PC-3 (cell line): ENCODE results near the gene WNT7A.

ENCODE experiments used
- EZH2 ChIP-seq: fragments of 300-600 bp; sonication (generic); IDR thresholded peaks from one replicate; pipeline ENCODE4 v1.6.1; 2017; ENCODE audit warnings: antibody characterized with exemption, mild to moderate bottlenecking, low read length; ENCODE audit not compliant: unreplicated experiment
- EZH2phosphoT487 ChIP-seq: fragments of 300-600 bp; sonication (generic); IDR thresholded peaks from 2 replicates; pipeline ENCODE4 v1.6.1; 2018; ENCODE audit warnings: mild to moderate bottlenecking, antibody characterized with exemption, low read length, borderline replicate concordance
- TF ChIP-seq, protein P1 (sequence below): fragments of 300-600 bp; sonication (generic); conservative IDR thresholded peaks from 2 replicates; pipeline ENCODE4 v1.5.1; 2017; ENCODE audit warnings: antibody characterized with exemption, low read depth, mild to moderate bottlenecking, low read length

DNA sequence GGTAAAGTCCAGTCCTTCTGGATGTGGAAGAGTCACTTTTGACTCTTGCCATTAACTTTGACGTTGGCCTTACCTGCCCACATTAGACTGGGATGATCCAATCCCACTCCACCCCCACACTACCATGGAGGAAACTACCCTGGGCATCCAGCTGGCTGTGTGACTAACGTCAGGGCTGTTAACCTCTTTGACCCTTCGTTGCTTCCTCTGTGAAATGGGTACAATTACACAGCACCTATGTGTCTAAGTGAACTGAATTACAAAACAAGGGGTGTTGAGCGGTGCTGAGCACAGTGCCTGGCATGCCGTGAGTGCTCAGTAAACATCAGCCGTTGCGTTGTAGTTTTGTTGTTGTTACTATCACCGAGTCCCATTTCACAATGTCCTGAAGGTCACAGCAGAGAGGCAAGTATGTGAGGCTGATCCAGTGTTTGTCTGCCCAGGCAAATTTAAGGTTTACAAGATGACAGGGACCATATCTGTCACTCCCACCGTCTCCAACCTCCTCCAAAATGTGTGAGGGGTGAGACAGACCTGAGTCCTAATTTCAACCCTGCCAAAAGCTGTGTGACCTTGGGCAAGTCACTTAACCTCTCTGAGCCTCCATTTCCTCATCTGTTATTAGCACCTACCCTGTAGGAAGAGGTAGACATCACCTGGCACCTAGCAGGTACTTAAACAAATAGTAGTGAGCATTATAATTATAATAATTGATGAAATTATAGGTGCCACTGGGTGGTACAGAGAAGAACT, 20.9 kb downstream of the WNT7A start:
- TF ChIP-seq, protein P1, sequence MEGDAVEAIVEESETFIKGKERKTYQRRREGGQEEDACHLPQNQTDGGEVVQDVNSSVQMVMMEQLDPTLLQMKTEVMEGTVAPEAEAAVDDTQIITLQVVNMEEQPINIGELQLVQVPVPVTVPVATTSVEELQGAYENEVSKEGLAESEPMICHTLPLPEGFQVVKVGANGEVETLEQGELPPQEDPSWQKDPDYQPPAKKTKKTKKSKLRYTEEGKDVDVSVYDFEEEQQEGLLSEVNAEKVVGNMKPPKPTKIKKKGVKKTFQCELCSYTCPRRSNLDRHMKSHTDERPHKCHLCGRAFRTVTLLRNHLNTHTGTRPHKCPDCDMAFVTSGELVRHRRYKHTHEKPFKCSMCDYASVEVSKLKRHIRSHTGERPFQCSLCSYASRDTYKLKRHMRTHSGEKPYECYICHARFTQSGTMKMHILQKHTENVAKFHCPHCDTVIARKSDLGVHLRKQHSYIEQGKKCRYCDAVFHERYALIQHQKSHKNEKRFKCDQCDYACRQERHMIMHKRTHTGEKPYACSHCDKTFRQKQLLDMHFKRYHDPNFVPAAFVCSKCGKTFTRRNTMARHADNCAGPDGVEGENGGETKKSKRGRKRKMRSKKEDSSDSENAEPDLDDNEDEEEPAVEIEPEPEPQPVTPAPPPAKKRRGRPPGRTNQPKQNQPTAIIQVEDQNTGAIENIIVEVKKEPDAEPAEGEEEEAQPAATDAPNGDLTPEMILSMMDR = no peak
- TF ChIP-seq EZH2 (no peak), EZH2phosphoT487 (no peak)
